Brain microvascular endothelial cell (primary cell): ENCODE results near the gene TXNDC2.

Experiments
- DNase-seq: peaks from one replicate; pipeline ENCODE4 v3.0.0-alpha.2; 2020
- H3K27ac ChIP-seq: fragments of 250-450 bp; sonication (Bioruptor Pico); 2 replicates; pipeline ENCODE4 v1.5.1; 2020; ENCODE audit warnings: mild to moderate bottlenecking, moderate library complexity
- H3K27me3 ChIP-seq: fragments of 250-450 bp; sonication (Bioruptor Pico); replicated peaks from 2 replicates; pipeline ENCODE4 v1.5.1; 2020; ENCODE audit warnings: mild to moderate bottlenecking
- H3K36me3 ChIP-seq: fragments of 250-450 bp; sonication (Bioruptor Pico); replicated peaks from 2 replicates; pipeline ENCODE4 v1.5.1; 2020; ENCODE audit warnings: mild to moderate bottlenecking
- H3K4me3 ChIP-seq: 2 replicates; pipeline ENCODE4 v1.5.1; 2011; ENCODE audit warnings: low read depth, mild to moderate bottlenecking, control low read depth, low read length, moderate library complexity
- CTCF ChIP-seq: IDR thresholded peaks from 2 replicates; pipeline ENCODE4 v1.5.1; 2011; ENCODE audit warnings: low read depth, mild to moderate bottlenecking, moderate library complexity, low read length, control low read depth, inconsistent platforms; ENCODE audit errors: missing control alignments
- in situ Hi-C: cut with HindIII; loops from 2 replicates; pipeline ENCODE4 v1.10.0; 2017; ENCODE audit warnings: low sequenced_read_pairs, low pct_ligation_motif_present

Gene TXNDC2

GRCh38 chr18:9867071-9867594, 18.6 kb upstream of the TXNDC2 start:
- in situ Hi-C loops: no loop called here
- Histone ChIP-seq H3K27me3 (no peaks in the 10 kb centered on the region), H3K36me3 (peaks cover 14% of the 10 kb centered on the region), H3K4me3 (no peak overlapping the region), H3K27ac (no peak overlapping the region)
- DNase-seq: no peak
- TF ChIP-seq CTCF: no peak

- in situ Hi-C loops: no loop called here
- Histone ChIP-seq H3K36me3 (peaks cover 2% of the 10 kb centered on the region), H3K4me3 (no peak overlapping the region), H3K27me3 (no peaks in the 10 kb centered on the region), H3K27ac (no peak overlapping the region)
- TF ChIP-seq CTCF: no peak
- no peak for DNase-seq
Observed at GRCh38 chr18:9868857-9869714, 16.7 kb upstream of the TXNDC2 start.

- H3K27ac ChIP-seq: peak overlapping the region; percentile 11
- H3K4me3 ChIP-seq: no peak overlapping the region
- in situ Hi-C loops: no loop called here
- TF ChIP-seq CTCF: no peak
- no peaks in the 10 kb centered on the region for H3K27me3 ChIP-seq
- DNase-seq: peak; percentile 47
- peaks cover 1% of the 10 kb centered on the region for H3K36me3 ChIP-seq
Observed at GRCh38 chr18:9869715-9870430, 15.9 kb upstream of the TXNDC2 start.

GRCh38 chr18:9870431-9871008, 15.3 kb upstream of the TXNDC2 start:
- Histone ChIP-seq H3K36me3 (no peaks in the 10 kb centered on the region), H3K27me3 (no peaks in the 10 kb centered on the region), H3K4me3 (no peak overlapping the region), H3K27ac (peak overlapping the region; percentile 11)
- in situ Hi-C loops: no loop called here
- no peak for DNase-seq
- no peak for TF ChIP-seq CTCF

GRCh38 chr18:9871244-9871746, 14.5 kb upstream of the TXNDC2 start:
- in situ Hi-C loops: no loop called here
- DNase-seq: no peak
- Histone ChIP-seq H3K27ac (no peak overlapping the region), H3K36me3 (no peaks in the 10 kb centered on the region), H3K4me3 (no peak overlapping the region), H3K27me3 (no peaks in the 10 kb centered on the region)
- TF ChIP-seq CTCF: no peak
